HuH-7.5 (cell line): ENCODE results near the gene AMPH.
"Not testable (repeated sequence)": the region's sequence is repeated elsewhere in the genome, so short reads cannot be mapped to it uniquely, and the experiment has no call there.

Experiments
- DNase-seq: peaks from one replicate; pipeline ENCODE4 v3.0.0; 2011; ENCODE audit warnings: low spot score

AMPH gene

GRCh38 chr7:38628630-38629385 lies 2.4 kb downstream of the AMPH start:
- DNase-seq: no peak

- no peak for DNase-seq
Measured at GRCh38 chr7:38625866-38626265, 5.3 kb downstream of the AMPH start.

GRCh38 chr7:38615665-38616064 lies 15.5 kb downstream of the AMPH start:
- no peak for DNase-seq

DNA sequence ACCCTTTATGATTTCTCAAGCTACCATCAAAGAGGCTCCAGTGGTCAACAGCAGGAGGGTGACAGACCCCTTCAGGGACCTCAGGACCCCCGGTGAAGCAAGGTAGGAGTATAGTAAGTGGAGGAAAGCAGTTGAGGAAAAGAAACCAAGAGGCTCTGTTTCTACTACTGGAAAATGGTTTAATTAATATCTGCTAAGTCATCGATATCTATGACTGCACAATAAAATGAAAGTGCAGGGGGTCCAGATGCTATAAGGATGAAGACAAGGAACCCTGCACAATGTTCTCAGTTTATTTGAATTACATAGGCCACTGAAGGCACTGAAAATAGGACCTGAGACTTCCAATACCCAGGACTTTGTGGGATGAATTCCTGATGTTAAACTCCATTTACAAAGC lies 23.7 kb downstream of the AMPH start:
- DNase-seq: no peak

- no peak for DNase-seq
Measured at GRCh38 chr7:38600741-38601140, 30.4 kb downstream of the AMPH start.

DNA sequence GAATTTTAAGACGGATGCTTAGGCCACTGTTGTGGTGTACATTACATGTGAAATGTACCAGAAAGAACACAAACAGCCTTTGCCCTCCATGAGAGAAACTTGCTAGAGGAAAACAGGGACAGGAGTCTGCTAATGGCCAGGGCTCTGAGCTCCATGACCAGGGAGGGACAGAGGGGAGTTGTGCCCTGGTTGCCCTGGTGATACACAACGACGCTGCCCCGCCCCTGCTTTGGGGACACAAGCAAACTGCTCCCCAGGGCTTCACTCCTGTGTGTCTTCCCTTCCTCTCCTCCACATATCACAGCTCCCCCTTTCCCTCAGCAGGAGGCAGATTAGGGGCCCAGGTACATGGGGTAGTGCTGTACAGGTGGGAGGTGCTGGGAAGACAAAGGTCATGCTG lies 36.2 kb downstream of the AMPH start:
- DNase-seq: no peak

- DNase-seq: no peak
Measured at GRCh38 chr7:38592737-38593288, 38.4 kb downstream of the AMPH start.

GRCh38 chr7:38585572-38586354 lies 45.4 kb downstream of the AMPH start:
- no peak for DNase-seq

- no peak for DNase-seq
Measured at GRCh38 chr7:38584443-38585210, 46.5 kb downstream of the AMPH start.

- DNase-seq: no peak
Measured at GRCh38 chr7:38580485-38580884, 50.7 kb downstream of the AMPH start.

GRCh38 chr7:38574086-38574485 lies 57.1 kb downstream of the AMPH start:
- no peak for DNase-seq

DNA sequence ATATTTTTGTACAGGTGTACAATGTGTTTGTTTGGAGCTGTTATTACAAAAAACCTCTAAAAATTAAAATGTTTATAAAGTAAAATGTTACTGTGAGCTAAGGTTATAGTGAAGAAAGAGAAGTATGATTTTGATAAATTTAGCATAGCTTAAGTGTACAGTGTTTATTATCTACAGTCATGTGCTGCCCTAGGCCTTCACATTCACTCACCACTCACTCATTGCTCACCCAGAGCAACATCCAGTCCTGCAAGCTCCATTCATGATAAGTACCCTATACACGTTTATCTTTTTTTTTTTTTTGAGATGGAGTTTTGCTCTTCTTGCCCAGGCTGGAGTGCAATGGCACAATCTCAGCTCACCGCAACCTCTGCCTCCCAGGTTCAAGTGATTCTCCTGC lies 59.6 kb downstream of the AMPH start:
- DNase-seq: not testable (repeated sequence)

- DNase-seq: no peak
Measured at GRCh38 chr7:38568497-38568896, 62.7 kb downstream of the AMPH start.

DNA sequence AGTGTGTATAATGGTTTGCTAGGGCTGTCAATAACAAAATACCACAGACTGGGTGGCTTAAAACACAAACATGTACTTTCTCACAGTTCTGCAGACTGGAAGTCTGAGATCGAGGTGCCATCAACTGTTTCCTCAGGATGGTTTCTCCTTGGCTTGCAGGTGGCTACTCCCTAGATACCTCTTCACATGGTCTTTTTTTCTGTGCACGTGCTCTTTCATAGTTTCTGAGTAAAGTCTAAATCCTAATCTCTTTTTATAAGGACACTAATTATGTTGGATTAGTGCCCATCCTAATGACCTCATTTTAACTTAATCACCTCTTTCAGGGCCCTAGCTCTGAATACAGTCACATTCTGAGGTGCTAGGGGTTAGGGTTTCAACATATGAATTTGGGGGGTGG lies 65.9 kb downstream of the AMPH start:
- DNase-seq: no peak

DNA sequence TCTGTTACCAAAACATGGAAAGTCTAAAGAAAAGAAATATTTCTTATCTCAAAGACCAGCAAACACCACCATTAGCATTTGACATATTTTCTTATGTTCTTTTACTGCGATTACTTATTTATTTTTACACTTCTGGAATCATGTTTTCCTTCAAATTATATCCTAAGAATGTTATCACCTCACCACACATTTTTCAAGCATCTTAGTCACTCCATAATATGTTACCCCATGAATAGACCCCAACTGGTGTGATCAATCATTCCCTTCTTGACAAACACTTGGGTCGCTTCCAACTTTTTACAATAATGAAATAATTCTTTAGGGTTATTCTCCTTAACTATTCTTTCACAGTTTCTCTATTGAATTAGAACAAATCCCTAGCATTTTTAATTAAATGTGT lies 67.4 kb downstream of the AMPH start:
- DNase-seq: no peak

DNA sequence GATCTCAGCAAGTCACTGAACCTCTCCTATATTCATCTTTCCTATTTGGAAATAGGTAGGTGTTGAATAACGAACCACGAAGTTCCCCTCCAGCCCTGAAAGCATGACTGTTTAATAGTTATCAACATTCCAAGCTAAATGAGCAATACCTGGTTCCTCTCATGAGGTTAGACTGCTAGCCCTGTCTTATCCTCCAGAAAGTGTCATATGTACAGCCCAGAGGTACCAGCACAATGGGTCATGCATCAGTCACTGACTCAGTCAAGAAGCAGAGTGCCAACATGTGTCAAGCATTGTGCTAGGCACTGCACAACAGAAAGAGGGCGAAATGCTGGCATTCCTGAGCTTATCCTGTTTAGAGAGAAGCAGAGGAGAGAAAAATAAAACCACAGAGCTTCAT lies 70.0 kb downstream of the AMPH start:
- DNase-seq: no peak

GRCh38 chr7:38558761-38559345 lies 72.3 kb downstream of the AMPH start:
- no peak for DNase-seq

GRCh38 chr7:38554586-38554985 lies 76.6 kb downstream of the AMPH start:
- DNase-seq: no peak

DNA sequence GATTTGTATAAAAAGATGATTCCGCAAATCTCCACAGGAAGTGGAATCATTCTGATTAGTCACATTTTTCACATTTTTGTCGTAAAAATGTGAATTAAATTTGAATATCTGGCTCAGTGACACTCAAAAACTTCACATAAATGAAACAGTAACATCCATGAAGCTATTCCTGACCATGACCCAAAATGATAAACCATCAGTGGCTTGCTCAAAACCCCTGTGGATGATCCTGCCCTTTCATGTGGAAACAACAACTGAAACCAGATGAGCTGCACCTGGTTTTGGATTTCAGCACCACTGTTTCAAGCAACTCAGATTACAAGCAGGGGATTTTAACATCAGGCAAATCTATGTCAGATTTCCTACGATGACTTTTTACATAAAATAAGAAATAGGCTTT lies 80.3 kb downstream of the AMPH start:
- no peak for DNase-seq

GRCh38 chr7:38548605-38549004 lies 82.6 kb downstream of the AMPH start:
- DNase-seq: no peak

DNA sequence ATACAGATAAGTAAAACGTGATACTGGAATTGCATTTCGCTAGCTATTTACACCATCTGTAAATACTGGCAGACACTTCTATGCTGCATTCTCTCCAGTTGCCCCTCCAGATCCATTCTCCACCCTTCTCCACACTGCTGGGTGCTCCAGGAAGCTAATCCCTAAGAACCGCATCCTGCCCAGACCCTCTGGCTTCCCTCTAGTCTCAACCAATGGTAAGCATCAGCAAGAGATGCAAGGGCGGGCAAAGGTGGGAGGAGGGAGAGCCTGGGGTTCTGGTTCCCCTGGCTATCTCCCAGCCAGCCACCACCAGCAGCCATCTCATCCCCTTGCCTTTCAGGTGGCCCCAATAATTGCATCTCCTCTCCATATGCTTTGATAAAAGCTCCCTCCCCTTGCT lies 84.4 kb downstream of the AMPH start:
- no peak for DNase-seq

DNA sequence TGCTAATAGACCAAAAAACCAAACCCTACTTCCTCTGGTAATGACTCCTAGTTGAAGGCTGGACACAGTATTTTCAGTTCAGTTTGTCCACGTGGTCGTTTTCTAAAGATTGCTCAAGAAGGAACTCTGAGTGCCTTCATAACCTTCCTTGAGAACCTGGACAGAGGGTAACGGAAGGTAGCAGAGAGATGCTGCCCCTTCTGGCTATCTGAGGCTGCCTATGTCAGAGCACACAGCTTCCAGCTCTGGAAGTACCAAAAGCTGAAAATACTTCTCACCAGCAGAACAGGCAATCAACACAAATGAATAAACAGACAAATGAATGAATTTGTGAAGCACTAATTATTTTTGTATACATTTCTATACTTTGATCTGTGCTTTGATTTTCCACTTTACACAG lies 85.2 kb downstream of the AMPH start:
- no peak for DNase-seq
